Mesendoderm (in vitro differentiated cells): ENCODE measurements around the gene PPFIBP2.
A peak's percentile ranks its signal among the peaks of the same experiment; 100 is the strongest.

ENCODE experiments used
- DNase-seq: peaks from one replicate; pipeline ENCODE4 v3.0.0; 2013
- H2AK5ac ChIP-seq: 2 replicates; pipeline ENCODE4 v1.6.1; 2013; ENCODE audit warnings: low read length, inconsistent platforms
- H2BK120ac ChIP-seq: 2 replicates; pipeline ENCODE4 v1.6.1; 2013; ENCODE audit warnings: low read depth, mild to moderate bottlenecking, low read length, moderate library complexity, mixed read lengths
- H2BK15ac ChIP-seq: replicated peaks from 2 replicates; pipeline ENCODE4 v1.6.1; 2013; ENCODE audit warnings: low read depth, mild to moderate bottlenecking, moderate library complexity
- H2BK5ac ChIP-seq: 2 replicates; pipeline ENCODE4 v1.6.1; 2013; ENCODE audit warnings: low read length, inconsistent platforms
- H3K18ac ChIP-seq: 2 replicates; pipeline ENCODE4 v1.6.1; 2013; ENCODE audit warnings: mild to moderate bottlenecking, low read length, mixed read lengths
- H3K23ac ChIP-seq: one replicate; pipeline ENCODE4 v1.6.1; 2013; ENCODE audit warnings: low read length
- H3K27ac ChIP-seq: 2 replicates; pipeline ENCODE4 v1.5.1; 2013; ENCODE audit warnings: low read depth, mild to moderate bottlenecking, inconsistent platforms, low read length, moderate library complexity
- H3K27me3 ChIP-seq: 2 replicates; pipeline ENCODE4 v1.6.1; 2013; ENCODE audit warnings: low read length, control low read depth, mild to moderate bottlenecking, inconsistent platforms; ENCODE audit not compliant: insufficient read depth, poor library complexity
- H3K36me3 ChIP-seq: 2 replicates; pipeline ENCODE4 v1.6.1; 2013; ENCODE audit warnings: low read length, inconsistent platforms; ENCODE audit not compliant: control insufficient read depth, insufficient read depth
- H3K4ac ChIP-seq: one replicate; pipeline ENCODE4 v1.6.1; 2013; ENCODE audit warnings: low read depth, mild to moderate bottlenecking, low read length, moderate library complexity
- H3K4me1 ChIP-seq: 2 replicates; pipeline ENCODE4 v1.6.1; 2013; ENCODE audit warnings: low read depth, low read length, inconsistent platforms; ENCODE audit not compliant: control insufficient read depth
- H3K4me2 ChIP-seq: 2 replicates; pipeline ENCODE4 v1.6.1; 2013; ENCODE audit warnings: low read length
- H3K4me3 ChIP-seq: 2 replicates; pipeline ENCODE4 v1.5.1; 2013; ENCODE audit warnings: mild to moderate bottlenecking, low read length
- H3K56ac ChIP-seq: one replicate; pipeline ENCODE4 v1.6.1; 2013; ENCODE audit warnings: low read length
- H3K79me1 ChIP-seq: 2 replicates; pipeline ENCODE4 v1.6.1; 2013; ENCODE audit warnings: low read length, inconsistent platforms
- H3K79me2 ChIP-seq: 2 replicates; pipeline ENCODE4 v1.6.1; 2013; ENCODE audit warnings: mild to moderate bottlenecking, low read length; ENCODE audit not compliant: control insufficient read depth, insufficient read depth
- H3K9ac ChIP-seq: 2 replicates; pipeline ENCODE4 v1.6.1; 2013; ENCODE audit warnings: low read length, inconsistent platforms
- H4K5ac ChIP-seq: one replicate; pipeline ENCODE4 v1.6.1; 2013; ENCODE audit warnings: low read length
- H4K8ac ChIP-seq: one replicate; pipeline ENCODE4 v1.6.1; 2013; ENCODE audit warnings: low read depth, mild to moderate bottlenecking, control low read depth, low read length, moderate library complexity
- WGBS: extraction: QIAGEN DNeasy Blood & Tissue Kit; methylation state at CpG from one replicate; pipeline ENCODE4 v1.1.7; 2013; ENCODE audit warnings: low lambda C conversion rate, missing lambda C conversion rate; ENCODE audit not compliant: insufficient coverage; ENCODE audit errors: extremely low coverage; 5-methylcytosine and 5-hydroxymethylcytosine counted together

Gene PPFIBP2

DNA sequence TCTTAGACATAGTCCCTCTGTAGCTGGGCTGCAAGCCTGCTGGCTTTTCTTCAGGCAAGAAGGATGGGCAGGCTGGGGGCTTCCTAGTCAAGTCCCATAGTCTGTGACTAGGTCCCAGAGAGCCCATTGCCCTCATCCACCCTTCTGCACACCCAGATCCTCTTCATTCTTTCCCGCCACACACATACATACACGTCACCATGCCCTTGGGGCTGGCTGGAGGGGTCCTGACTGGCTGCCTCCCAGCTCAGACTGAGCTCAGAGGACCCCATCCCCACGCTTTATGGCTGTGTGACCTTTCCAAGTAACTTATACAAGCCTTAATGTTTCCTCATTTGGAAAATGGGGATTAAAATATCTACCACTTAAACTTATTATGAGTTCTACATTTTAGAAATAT is 13.5 kb upstream of the PPFIBP2 start:
- WGBS, result no CpG with 5 or more reads among the region's 3 CpGs

DNA sequence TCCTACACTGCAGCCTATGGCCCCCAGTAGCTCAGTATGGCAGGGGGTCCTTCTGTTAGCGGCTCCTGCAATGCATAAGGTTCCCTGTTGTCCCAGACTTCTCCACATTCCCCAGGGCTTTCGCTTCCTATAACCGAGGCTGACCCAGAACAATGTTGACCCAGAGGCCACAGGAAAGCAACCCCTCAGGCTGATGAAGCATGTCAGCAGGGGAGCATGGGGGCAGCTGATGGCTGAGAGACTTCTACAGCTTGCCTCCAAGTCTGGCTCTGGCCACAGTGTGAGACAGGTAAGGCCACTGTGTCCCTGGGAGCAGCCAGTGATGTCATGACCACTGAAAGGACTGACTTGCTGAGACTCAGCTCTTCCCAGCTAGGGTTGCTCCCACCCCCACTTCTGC is 12.5 kb upstream of the PPFIBP2 start:
- no peaks in the 10 kb centered on the region for H3K27me3 ChIP-seq
- H3K23ac ChIP-seq, result peak overlapping the region; percentile 48
- H2AK5ac ChIP-seq, result no peak overlapping the region
- H3K56ac ChIP-seq, result peak overlapping the region; percentile 52
- no peak overlapping the region for H3K27ac ChIP-seq
- H3K18ac ChIP-seq, result no peak overlapping the region
- H3K79me1 ChIP-seq, result no peaks in the 10 kb centered on the region
- H3K4ac ChIP-seq, result no peak overlapping the region
- H3K4me3 ChIP-seq, result no peak overlapping the region
- DNase-seq, result peak; percentile 64
- no peaks in the 10 kb centered on the region for H3K36me3 ChIP-seq
- H3K4me2 ChIP-seq, result no peak overlapping the region
- no peak overlapping the region for H2BK5ac ChIP-seq
- H4K5ac ChIP-seq, result no peak overlapping the region
- peaks cover 6% of the 10 kb centered on the region for H3K4me1 ChIP-seq
- H2BK120ac ChIP-seq, result no peak overlapping the region
- H2BK15ac ChIP-seq, result no peak overlapping the region
- H3K9ac ChIP-seq, result no peak overlapping the region
- WGBS, result no CpG with 5 or more reads among the region's 3 CpGs
- no peaks in the 10 kb centered on the region for H3K79me2 ChIP-seq
- no peak overlapping the region for H4K8ac ChIP-seq

More for the DNA sequence above, 13.5 kb upstream of the PPFIBP2 start:
- Histone ChIP-seq H3K9ac (no peak overlapping the region), H3K79me2 (no peaks in the 10 kb centered on the region), H2BK120ac (no peak overlapping the region), H3K36me3 (no peaks in the 10 kb centered on the region), H3K79me1 (no peaks in the 10 kb centered on the region), H4K5ac (no peak overlapping the region), H2BK15ac (no peak overlapping the region), H3K4me3 (no peak overlapping the region), H3K23ac (no peak overlapping the region), H3K4me2 (no peak overlapping the region), H3K4ac (no peak overlapping the region), H2AK5ac (no peak overlapping the region), H3K27ac (no peak overlapping the region), H2BK5ac (no peak overlapping the region), H3K56ac (no peak overlapping the region), H3K4me1 (peaks cover 6% of the 10 kb centered on the region), H4K8ac (no peak overlapping the region), H3K18ac (no peak overlapping the region), H3K27me3 (no peaks in the 10 kb centered on the region)
- no peak for DNase-seq

DNA sequence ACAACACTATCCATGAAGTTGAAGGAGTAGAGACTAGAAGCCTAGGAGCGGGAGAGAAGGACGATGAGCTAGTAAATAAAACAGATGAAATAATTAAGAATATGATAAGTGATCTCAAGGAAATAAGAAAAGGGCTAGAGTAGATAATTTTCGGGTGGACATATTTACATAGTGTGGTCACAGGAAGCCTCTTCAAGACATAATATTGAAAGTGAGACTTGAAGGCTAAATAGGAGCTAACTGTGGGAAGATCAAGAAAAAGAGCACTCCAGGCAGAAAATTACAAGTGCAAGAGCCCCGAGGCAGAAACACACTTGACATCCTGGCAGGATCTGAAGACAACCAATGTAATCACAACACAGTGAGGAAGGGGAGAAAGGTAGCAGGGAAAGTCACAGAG is 11.9 kb upstream of the PPFIBP2 start:
- no peak for DNase-seq
- no peak overlapping the region for H3K23ac ChIP-seq
- H3K4me1 ChIP-seq, result peaks cover 6% of the 10 kb centered on the region
- no peak overlapping the region for H2BK15ac ChIP-seq
- H4K5ac ChIP-seq, result no peak overlapping the region
- no CpG with 5 or more reads among the region's 4 CpGs for WGBS
- H3K27me3 ChIP-seq, result no peaks in the 10 kb centered on the region
- peak overlapping the region; percentile 47 for H3K56ac ChIP-seq
- H2BK120ac ChIP-seq, result no peak overlapping the region
- no peak overlapping the region for H3K4me3 ChIP-seq
- H4K8ac ChIP-seq, result no peak overlapping the region
- no peak overlapping the region for H2BK5ac ChIP-seq
- H3K27ac ChIP-seq, result no peak overlapping the region
- no peak overlapping the region for H3K4ac ChIP-seq
- no peak overlapping the region for H3K4me2 ChIP-seq
- H3K36me3 ChIP-seq, result no peaks in the 10 kb centered on the region
- H3K79me2 ChIP-seq, result no peaks in the 10 kb centered on the region
- H3K18ac ChIP-seq, result no peak overlapping the region
- H3K9ac ChIP-seq, result no peak overlapping the region
- H3K79me1 ChIP-seq, result no peaks in the 10 kb centered on the region
- no peak overlapping the region for H2AK5ac ChIP-seq

DNA sequence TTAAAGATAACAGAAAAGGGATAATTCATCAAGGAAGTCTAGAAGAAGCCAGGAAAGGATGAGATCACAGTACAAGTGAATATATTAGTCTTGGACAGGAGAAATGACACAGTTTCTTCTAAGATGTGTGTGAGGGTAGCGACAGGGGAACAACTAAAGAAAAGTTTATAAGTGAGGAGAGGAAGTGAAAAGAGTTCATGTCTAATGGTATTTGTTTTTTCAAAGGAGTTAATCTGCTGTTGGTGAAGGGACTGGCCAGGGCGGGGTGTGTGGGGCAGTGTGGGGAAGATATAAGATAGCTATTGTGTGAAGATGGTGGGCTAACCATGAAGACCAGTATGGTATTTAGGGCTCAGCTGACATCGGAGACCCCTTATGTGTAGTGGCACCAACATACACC is 7.6 kb upstream of the PPFIBP2 start:
- Histone ChIP-seq H3K4me1 (peaks cover 2% of the 10 kb centered on the region), H3K18ac (no peak overlapping the region)
- no CpG with 5 or more reads among the region's 3 CpGs for WGBS

DNA sequence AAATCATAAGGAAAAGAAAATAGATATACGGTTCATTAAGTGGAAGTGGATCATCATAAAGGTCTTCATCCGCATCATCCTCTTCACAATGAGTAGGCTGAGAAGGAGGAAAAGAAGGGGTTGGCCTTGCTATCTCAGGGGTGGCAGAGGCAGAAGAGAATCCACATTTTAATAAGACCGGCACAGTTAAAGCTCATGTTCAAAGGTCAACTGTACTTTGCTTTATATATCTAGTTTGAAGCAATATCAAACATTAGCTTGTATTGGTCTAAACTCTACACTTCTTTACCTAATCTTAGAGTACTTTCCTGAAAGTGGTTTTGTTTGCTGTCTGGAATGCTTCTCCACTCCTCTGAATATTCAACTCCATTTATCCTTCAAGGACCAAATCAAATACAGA is 5.7 kb upstream of the PPFIBP2 start:
- Histone ChIP-seq H3K79me2 (no peaks in the 10 kb centered on the region), H3K56ac (no peak overlapping the region), H3K79me1 (no peaks in the 10 kb centered on the region), H3K36me3 (no peaks in the 10 kb centered on the region), H3K27ac (no peak overlapping the region), H3K9ac (no peak overlapping the region), H3K4ac (no peak overlapping the region), H3K27me3 (no peaks in the 10 kb centered on the region), H4K8ac (no peak overlapping the region), H2BK15ac (no peak overlapping the region), H3K23ac (no peak overlapping the region), H3K4me3 (no peak overlapping the region), H3K4me1 (no peaks in the 10 kb centered on the region), H2AK5ac (no peak overlapping the region), H3K4me2 (no peak overlapping the region), H4K5ac (no peak overlapping the region), H2BK120ac (no peak overlapping the region), H3K18ac (no peak overlapping the region), H2BK5ac (no peak overlapping the region)
- WGBS, result no CpG with 5 or more reads among the region's 3 CpGs
- DNase-seq, result peak; percentile 7

More for the DNA sequence above, 7.6 kb upstream of the PPFIBP2 start:
- Histone ChIP-seq H3K79me1 (no peaks in the 10 kb centered on the region), H2BK120ac (no peak overlapping the region), H3K27me3 (no peaks in the 10 kb centered on the region), H2AK5ac (no peak overlapping the region), H2BK5ac (no peak overlapping the region), H3K9ac (no peak overlapping the region), H3K23ac (no peak overlapping the region), H3K4me3 (no peak overlapping the region), H3K79me2 (no peaks in the 10 kb centered on the region), H2BK15ac (no peak overlapping the region), H3K56ac (no peak overlapping the region), H3K4ac (no peak overlapping the region), H3K36me3 (no peaks in the 10 kb centered on the region), H3K27ac (no peak overlapping the region), H4K5ac (no peak overlapping the region), H4K8ac (no peak overlapping the region), H3K4me2 (no peak overlapping the region)
- no peak for DNase-seq

DNA sequence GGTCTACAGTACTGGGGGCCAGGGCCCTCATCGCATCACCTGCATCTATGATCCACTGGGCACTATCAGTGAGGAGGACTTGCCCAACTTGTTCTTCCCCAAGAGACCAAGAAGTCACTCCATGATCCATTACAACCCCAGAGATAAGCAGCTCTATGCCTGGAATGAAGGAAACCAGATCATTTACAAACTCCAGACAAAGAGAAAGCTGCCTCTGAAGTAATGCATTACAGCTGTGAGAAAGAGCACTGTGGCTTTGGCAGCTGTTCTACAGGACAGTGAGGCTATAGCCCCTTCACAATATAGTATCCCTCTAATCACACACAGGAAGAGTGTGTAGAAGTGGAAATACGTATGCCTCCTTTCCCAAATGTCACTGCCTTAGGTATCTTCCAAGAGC is 3.8 kb upstream of the PPFIBP2 start:
- Histone ChIP-seq H2BK15ac (no peak overlapping the region), H3K4me3 (no peak overlapping the region), H3K79me2 (no peaks in the 10 kb centered on the region), H2BK5ac (no peak overlapping the region), H3K4ac (no peak overlapping the region), H3K36me3 (no peaks in the 10 kb centered on the region), H3K56ac (no peak overlapping the region), H4K8ac (no peak overlapping the region), H4K5ac (no peak overlapping the region), H3K79me1 (no peaks in the 10 kb centered on the region), H2BK120ac (no peak overlapping the region), H3K4me2 (no peak overlapping the region), H3K18ac (no peak overlapping the region), H2AK5ac (peak overlapping the region; percentile 33), H3K4me1 (no peaks in the 10 kb centered on the region), H3K9ac (no peak overlapping the region), H3K27me3 (no peaks in the 10 kb centered on the region), H3K27ac (no peak overlapping the region), H3K23ac (no peak overlapping the region)
- no CpG with 5 or more reads among the region's 2 CpGs for WGBS
- no peak for DNase-seq
